ENCODE results near the gene SETBP1. TPM values are rescaled to one million over a fixed set of nuclear protein-coding genes. Genes with fewer than 3 reads are reported as not detected.

Gene SETBP1
- total and polyA plus RNA-seq, 3 donors from 2014 or later: 6.2 to 34.7 (median 33.1) TPM

DNA sequence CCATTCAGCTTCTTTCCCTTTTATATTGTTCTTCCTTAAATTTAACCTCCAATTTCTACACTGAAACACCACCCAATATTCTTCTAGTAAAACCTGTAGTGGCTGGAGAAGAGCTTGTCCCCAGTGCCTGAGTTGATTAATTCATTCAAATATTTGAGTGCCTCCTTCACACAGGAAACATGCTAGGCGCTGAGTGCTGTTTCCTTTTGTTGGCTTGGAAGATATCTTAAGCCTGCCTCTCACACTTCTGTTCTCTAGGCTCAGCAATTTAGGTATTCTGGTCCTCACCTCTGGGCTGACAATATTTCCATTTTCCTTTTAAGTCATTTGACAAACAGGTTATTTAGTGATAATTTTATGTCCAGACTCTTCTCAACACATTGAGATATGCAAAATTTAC is 185.4 kb downstream of the SETBP1 start:
- H3K27ac ChIP-seq: no peak overlapping the region
- H3K4me3 ChIP-seq: no peak overlapping the region
- no peaks in the 10 kb centered on the region for H3K36me3 ChIP-seq (ENCODE audit: low read depth, missing control alignments)
- no peaks in the 10 kb centered on the region for H3K27me3 ChIP-seq
- WGBS, 2 donors: 84 to 97% methylated on average over 1 of the region's 1 CpG
- no peak for DNase-seq
- TF ChIP-seq, protein P1, sequence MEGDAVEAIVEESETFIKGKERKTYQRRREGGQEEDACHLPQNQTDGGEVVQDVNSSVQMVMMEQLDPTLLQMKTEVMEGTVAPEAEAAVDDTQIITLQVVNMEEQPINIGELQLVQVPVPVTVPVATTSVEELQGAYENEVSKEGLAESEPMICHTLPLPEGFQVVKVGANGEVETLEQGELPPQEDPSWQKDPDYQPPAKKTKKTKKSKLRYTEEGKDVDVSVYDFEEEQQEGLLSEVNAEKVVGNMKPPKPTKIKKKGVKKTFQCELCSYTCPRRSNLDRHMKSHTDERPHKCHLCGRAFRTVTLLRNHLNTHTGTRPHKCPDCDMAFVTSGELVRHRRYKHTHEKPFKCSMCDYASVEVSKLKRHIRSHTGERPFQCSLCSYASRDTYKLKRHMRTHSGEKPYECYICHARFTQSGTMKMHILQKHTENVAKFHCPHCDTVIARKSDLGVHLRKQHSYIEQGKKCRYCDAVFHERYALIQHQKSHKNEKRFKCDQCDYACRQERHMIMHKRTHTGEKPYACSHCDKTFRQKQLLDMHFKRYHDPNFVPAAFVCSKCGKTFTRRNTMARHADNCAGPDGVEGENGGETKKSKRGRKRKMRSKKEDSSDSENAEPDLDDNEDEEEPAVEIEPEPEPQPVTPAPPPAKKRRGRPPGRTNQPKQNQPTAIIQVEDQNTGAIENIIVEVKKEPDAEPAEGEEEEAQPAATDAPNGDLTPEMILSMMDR (IDR thresholded peaks at IDR 0.05): no peak
- no peak for TF ChIP-seq POLR2A (IDR thresholded peaks at IDR 0.05)
- no peaks in the 10 kb centered on the region for H3K9me3 ChIP-seq
- intact Hi-C loops (cut with DNase I; ENCODE audit: low total_unique reads): no loop called here
- no peaks in the 10 kb centered on the region for H3K4me1 ChIP-seq

DNA sequence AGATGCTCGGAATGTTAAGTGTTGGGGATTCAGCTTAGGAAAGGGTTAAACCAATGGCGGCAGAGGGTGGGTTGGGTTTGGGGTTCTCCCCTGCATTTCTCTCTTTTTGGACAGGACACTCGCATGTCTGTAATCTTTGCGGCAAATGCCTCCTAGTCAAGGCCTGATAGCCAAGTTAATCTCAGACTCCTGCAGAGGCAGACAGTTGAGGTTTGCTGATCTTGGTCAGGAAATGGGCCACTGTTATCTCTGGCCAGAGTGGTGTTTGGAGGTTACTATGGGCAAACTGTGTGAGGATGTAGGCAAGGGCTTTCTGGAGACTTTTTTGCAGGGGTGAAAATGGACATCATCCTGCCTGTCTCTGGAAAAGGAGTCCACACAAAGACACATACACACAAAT is 188.8 kb downstream of the SETBP1 start:
- 61 to 67% methylated on average over 4 of the region's 4 CpGs for WGBS, 2 donors
- no peak overlapping the region for H3K4me3 ChIP-seq
- no peaks in the 10 kb centered on the region for H3K9me3 ChIP-seq
- no peak overlapping the region for H3K27ac ChIP-seq
- no peaks in the 10 kb centered on the region for H3K27me3 ChIP-seq
- TF ChIP-seq POLR2A (IDR thresholded peaks at IDR 0.05): no peak
- TF ChIP-seq, protein P1 (IDR thresholded peaks at IDR 0.05): no peak
- DNase-seq: no peak
- no peaks in the 10 kb centered on the region for H3K4me1 ChIP-seq
- H3K36me3 ChIP-seq (ENCODE audit: low read depth, missing control alignments): no peaks in the 10 kb centered on the region
- intact Hi-C loops (cut with DNase I; ENCODE audit: low total_unique reads): no loop called here

DNA sequence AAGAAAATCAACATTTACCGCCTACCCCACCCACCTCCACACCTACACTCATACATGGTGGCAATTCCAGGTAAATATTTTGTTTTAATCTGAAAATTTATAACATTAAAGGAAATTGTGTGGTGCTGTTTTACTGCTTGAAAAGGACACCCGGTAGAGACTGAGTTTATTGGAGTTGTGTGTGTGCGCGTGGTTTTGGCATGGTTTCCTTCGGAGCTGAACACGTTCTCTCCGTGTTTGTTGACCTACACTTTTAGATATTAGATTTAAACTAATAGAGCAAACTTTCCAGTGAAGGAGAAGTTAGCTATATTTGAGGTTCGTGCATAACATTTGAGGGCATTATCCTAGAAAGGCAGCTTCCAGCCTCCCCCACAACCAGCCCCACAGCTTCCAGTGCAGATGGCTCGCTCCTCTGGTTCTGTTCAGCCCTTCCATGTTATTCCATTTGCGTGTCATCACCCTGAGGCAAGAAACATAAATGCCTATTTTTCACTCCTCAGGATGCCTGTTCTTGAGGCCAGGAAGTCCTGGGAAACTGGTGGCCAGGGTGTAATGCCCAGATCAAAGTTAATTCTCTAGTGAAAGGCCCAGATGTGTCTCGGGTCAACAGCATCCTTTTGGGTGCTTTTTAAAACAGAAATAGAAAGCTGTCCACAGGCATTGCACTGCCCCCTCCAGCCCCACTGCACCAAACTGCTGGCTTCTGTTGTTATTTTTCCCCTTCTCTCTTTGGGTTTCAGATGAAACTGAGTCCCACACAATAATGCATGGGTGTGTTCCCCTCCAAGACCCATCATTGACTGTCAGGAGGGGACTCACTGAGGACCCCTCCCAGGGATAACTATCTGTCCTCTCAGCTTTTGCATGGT is 190.2 kb downstream of the SETBP1 start:
- Histone ChIP-seq H3K36me3 (ENCODE audit: low read depth, missing control alignments) (no peaks in the 10 kb centered on the region), H3K27me3 (no peaks in the 10 kb centered on the region), H3K4me3 (no peak overlapping the region), H3K4me1 (no peaks in the 10 kb centered on the region), H3K27ac (no peak overlapping the region), H3K9me3 (no peaks in the 10 kb centered on the region)
- no peak for DNase-seq
- TF ChIP-seq, protein P1 (IDR thresholded peaks at IDR 0.05): no peak
- no peak for TF ChIP-seq POLR2A (IDR thresholded peaks at IDR 0.05)
- intact Hi-C loops (cut with DNase I; ENCODE audit: low total_unique reads): no loop called here
- 80 to 87% methylated on average over 11 of the region's 11 CpGs for WGBS, 2 donors

DNA sequence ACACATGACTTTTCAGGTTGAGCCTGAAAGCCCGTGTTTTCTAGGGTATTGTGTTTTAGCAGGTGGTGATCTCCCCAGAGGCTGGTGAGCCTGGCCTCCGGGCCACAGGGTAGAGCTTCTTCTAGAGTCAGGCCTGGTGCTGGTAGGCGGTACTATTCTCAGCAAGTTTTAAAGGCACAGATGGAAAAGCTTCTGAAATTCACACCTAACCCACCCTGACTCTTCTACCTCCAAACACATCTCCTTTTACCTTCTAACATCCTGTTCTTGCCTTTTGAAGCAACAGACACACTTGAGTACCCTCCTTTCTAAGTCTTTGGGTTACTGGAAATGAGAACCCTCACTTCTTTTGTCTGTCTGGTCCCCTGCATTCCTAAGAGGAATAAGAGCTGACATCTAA is 191.1 kb downstream of the SETBP1 start:
- Histone ChIP-seq H3K36me3 (ENCODE audit: low read depth, missing control alignments) (no peaks in the 10 kb centered on the region), H3K27ac (no peak overlapping the region), H3K27me3 (no peaks in the 10 kb centered on the region), H3K4me3 (no peak overlapping the region), H3K4me1 (no peaks in the 10 kb centered on the region), H3K9me3 (no peaks in the 10 kb centered on the region)
- intact Hi-C loops (cut with DNase I; ENCODE audit: low total_unique reads): no loop called here
- DNase-seq: no peak
- 82 to 96% methylated on average over 3 of the region's 3 CpGs for WGBS, 2 donors
- TF ChIP-seq, protein P1 (IDR thresholded peaks at IDR 0.05): no peak
- TF ChIP-seq POLR2A (IDR thresholded peaks at IDR 0.05): no peak

DNA sequence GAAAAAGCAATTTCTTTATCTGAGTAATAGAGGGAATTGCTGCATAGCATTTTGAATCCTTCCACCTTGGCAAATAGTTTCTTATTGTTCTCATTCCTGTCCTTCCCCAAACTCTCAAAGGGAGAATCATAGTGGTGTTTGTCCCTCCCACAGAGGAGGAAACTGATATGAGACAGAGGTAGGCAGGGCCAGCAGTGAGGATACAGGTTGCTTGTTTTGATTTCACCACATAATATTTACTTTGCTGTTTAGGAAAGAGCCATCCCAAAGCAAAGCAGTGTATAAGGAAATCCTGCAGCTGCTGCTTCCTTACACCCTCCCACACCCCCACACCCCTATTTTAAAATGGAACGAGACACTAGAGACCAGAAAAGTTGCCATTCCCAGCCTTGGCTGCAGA is 195.3 kb downstream of the SETBP1 start:
- intact Hi-C loops (cut with DNase I; ENCODE audit: low total_unique reads): no loop called here

More for the DNA sequence above, 195.3 kb downstream of the SETBP1 start:
- Histone ChIP-seq H3K27ac (no peak overlapping the region), H3K4me3 (no peak overlapping the region), H3K9me3 (no peaks in the 10 kb centered on the region), H3K4me1 (no peaks in the 10 kb centered on the region), H3K27me3 (no peaks in the 10 kb centered on the region), H3K36me3 (ENCODE audit: low read depth, missing control alignments) (no peaks in the 10 kb centered on the region)
- 70 to 72% methylated on average over 1 of the region's 1 CpG for WGBS, 2 donors
- DNase-seq: no peak
- no peak for TF ChIP-seq POLR2A (IDR thresholded peaks at IDR 0.05)
- TF ChIP-seq, protein P1 (IDR thresholded peaks at IDR 0.05): no peak
